GM21723 (cell line): Measurements from ENCODE around the gene C10orf67.

Experiments used
- ATAC-seq: cut with Tn5 transposase; IDR thresholded peaks from one replicate; pipeline ENCODE4 v1.9.1; 2021; ENCODE audit warnings: mild to moderate bottlenecking, moderate library complexity; ENCODE audit not compliant: unreplicated experiment

C10orf67 gene

DNA sequence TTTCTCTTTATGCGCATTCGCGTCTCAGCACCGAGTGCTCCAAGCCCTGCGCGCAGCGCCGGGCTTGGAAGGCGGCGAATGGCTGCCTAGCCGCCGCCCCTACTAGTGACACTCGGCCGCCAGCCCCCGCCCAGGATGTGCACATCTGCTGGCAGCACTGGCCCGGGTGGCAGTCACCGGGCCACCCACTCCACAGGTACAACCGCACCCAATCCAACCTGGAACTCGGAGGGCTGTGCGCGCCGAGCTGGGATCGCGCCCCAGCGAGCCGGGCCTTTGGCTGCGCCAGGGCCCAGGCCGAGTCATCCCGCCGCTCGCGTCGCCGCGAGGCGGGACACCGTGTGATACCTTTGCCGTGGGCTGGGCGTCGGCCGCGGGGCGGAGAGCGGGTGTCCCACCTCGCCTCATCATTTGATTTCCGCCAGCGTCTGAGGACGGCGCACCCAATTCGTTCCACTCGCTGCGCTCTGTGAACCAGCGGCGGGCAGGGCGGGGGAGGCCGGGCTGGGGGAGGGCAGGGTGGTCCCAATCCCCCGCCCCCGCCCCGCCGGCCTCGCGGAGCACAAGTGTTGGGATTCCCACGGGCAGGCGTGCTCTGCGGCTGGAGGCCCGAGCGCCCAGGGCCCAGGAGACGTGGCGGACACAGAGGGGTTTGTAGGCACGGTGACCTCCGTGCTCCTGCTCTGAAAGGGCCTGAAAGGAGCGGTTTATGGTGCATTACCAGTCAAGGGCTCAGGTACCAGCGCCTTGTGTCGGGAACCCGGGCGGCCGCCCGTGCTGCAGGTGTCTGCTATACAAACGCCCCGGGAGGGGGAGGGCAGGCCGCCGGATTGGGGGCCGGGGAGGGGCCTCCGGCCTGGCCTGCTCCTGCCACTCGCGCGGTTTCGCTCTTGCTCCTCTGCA, 170.3 kb downstream of the C10orf67 start:
- ATAC-seq = no peak

DNA sequence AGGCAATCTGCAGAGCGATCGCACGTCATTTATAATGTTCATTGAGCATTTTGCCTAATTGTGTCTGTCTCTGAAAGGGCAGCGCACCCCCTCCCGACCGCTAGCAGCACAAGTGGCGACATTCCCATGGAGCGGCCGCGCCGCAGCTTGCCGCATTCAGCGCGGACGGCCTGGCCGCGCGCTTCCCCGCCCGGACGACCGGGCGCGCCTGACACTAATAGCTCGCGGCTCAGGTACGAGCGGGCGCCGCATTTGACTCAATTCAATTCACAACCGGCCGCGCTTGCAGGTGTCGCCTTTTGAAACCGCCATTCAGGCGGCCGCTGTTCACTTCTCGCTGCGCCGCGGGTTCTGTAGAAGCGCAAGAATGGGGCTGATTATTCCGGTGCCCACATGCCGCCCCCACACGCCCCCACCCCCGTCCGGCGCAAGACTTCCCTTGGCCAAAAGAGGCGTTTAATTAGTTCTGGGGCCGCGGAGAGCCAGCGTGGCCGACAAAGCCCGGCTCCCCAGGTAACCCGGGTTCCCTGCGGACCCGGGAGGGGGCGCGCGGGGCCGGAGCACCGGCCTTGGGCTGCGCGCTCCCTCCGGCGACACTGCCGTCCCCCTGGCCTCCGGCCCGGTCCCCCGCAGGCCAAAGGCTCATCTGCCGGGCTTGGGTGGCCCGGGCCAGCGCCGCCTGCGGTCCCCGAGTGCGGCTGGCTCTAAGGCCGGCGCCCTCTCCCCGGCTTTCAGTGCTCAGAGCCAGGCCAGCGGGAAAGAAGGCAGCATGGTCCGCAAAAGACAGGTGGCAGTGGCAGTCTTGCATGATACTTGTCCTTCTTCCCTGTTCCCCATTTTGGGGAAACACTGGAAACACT, 171.2 kb downstream of the C10orf67 start:
- ATAC-seq = no peak

DNA sequence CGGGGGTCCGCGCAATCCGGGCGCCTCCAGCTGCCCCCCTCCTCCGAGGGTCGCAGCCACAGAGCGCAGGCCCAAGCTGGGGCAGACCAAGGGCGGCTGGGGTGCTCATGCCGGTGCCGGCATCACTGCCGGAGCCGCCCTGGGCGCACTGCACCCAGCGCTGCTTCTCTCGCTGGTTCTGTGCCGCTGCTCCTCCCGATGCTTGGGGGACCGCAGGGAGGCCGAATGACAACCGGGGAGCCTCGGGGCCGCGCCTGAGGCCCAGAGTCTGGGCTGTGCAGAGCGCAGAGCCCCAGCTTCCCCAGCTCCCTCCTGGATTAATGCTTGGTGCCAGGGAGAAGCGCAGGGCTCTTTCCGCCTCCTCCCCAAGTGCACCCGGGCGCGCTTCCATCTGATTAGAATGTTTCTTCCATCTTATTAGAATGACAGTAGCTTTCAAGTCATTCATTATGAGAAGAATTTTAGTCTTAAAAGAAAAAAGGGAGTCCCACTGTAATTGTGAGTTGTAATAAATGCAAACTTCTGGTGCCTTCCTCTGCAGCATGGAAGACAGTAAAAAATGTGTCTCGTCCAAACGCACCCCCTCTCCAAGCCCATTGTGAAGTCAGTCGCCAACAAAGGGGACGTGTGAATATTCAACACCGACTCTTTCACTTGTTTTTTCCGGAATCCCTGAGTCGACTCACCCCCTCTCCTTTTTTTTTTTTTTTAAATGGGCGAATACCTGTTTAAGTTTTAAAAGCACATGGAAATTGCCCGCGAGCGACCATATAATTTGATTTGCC, 172.0 kb downstream of the C10orf67 start:
- ATAC-seq = no peak

DNA sequence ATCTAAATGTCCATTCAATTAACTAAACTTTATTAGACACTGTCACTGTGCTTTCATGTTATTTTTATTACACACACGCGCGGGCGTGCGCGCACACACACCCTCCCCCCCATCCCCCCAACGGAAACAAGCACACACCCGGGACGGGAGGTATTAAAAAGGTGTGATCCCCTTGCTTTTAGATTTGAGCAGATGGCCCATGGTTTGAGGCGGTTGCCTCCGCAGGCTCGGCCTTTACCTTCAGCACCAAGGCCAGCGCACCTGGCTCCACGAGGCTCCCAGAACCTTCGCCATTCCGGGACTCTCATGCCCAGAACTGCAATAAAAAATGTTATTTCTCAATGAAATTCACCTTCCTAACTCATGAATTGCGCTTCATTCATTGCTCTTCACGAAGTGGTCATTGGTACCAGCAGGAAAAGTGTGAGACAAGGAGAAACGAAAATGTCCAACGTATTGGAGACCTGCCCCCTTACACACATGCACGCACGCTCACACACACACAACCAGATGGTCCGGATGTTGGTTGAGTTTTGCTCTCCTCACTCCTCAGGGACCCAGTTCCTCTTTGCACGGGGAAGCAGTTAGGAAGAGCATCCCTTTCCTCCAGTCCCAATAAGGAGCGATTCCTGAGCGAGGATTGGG, 173.2 kb downstream of the C10orf67 start:
- ATAC-seq = no peak

DNA sequence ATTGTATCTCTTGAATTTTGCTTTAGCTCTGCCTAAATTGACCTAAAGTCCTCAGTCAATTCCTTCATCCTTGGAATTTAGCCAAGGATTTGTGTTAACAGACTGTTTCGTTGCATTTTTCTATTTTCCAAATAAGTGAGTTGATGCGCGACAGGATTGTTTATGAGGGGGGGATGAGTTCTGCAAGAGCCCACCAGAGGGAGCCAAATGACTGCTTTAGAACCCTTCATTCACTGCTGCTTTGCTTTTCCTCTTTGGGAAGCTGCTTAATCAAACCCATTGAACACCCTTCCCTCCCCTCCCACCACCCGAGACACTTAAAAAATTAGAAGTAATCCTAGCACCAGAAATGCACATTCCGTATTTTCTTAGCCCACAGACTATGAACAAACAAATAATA, 186.2 kb downstream of the C10orf67 start:
- ATAC-seq = peak; percentile 75

DNA sequence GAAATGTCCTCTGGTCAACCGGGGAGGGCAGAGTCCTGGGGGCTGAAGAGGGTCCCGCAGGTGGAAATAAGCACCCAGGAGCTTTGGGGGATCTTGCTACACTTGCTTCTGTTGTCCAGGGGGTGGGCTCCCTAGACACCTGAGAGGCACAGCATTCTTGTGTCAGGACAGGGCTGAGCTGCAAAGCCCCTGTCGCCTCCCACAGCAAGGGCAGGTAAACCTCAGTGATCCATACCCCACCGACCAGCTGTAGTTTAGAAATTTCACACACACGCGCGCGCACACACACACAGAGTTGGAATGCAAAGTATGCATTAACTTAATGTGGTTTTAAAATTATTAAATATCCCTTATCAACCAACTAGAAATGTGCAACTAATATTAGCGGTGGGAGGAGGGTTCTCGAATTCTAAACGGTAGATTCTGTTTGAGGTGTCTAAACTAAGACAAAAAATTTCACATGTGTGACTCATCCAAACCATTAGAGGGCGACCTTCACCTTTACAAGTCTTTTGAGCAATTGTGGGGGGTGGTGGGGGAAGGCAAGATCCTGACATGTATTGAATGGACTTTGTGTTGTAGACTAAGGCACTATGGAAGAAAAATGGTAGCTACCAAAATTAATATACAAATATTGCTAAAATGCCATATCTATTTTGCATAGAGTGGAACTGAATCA, 186.8 kb downstream of the C10orf67 start:
- peak; percentile 73 for ATAC-seq

DNA sequence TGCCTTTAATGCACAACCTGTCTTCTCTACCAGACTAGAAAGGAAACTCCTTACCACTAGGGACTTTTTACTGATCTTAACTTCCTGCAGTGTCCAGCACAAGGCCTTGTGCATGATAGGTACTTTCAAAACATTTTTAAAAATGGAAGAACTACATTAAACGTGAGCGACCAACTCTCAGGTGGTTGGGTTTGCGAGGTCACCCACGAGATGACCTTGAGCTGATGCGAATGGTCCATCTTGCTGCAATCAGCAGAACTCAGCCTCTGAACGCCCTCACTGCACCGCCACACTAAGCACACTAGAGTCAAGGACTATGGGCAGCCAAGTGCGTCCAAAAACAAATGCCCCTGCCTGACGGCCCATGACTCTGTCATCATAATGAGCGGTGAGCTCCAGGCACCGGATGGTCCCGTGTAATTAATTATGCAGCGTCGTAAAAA, 187.3 kb downstream of the C10orf67 start:
- ATAC-seq = peak; percentile 53

DNA sequence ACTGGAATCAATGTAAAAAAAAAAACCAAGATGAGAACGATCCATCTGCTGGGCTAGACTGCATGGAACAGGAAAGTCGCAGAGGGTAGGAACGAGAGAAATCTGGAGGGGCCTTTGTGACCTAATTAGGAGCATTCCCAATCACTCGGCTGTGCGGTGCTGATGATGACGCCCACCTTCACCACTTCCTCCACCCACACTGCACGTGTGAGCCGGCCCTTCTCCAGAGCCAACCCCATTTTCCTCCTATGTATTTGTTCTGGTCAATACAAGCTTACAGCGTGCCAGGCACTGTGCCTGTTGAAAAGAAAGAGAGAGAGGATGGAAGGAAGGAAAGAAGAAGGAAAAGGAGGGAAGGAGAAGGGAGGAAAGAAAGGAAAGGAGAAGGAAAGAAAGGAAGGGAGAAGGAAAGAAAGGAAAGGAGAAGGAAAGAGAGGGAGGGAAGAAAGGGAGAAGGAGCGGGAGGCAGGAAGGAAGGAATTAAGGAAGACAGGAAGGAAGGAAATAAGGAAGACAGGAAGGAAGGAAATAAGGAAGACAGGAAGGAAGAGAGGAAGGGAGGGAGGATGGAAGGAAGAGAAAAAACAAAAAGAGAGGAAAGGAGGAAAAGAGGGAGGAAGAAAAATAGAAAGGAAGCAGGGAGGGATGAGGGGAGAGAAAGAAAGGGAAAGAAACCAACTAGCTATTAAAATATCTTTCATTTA, 188.0 kb downstream of the C10orf67 start:
- no peak for ATAC-seq

DNA sequence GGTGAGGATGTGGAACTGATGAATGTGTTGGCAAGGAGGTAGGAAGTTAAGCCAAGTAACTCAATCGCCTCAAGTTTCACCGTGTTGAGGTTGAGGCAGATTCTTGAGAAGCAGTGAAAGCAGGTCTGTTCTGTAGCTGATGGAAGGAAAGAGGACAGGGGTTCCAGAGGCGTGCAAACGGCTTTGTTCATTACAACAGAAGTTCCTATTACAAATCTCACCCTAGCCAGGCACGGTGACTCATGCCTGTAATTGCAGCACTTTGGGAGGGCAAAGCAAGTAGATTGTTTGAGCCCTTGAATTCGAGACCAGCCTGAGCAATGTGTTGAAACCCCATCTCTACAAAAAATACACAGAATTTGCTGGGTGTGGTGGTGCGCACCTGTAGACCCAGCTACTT, 189.4 kb downstream of the C10orf67 start:
- no peak for ATAC-seq
